ENCODE results near the gene GRM7.

- TF ChIP-seq, protein P1, sequence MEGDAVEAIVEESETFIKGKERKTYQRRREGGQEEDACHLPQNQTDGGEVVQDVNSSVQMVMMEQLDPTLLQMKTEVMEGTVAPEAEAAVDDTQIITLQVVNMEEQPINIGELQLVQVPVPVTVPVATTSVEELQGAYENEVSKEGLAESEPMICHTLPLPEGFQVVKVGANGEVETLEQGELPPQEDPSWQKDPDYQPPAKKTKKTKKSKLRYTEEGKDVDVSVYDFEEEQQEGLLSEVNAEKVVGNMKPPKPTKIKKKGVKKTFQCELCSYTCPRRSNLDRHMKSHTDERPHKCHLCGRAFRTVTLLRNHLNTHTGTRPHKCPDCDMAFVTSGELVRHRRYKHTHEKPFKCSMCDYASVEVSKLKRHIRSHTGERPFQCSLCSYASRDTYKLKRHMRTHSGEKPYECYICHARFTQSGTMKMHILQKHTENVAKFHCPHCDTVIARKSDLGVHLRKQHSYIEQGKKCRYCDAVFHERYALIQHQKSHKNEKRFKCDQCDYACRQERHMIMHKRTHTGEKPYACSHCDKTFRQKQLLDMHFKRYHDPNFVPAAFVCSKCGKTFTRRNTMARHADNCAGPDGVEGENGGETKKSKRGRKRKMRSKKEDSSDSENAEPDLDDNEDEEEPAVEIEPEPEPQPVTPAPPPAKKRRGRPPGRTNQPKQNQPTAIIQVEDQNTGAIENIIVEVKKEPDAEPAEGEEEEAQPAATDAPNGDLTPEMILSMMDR (IDR thresholded peaks at IDR 0.05 in 2 of 3, conservative IDR thresholded peaks at IDR 0.05 in 1 of 3; ENCODE audit: insufficient read depth in 2 of 3, low read depth in 1 of 3, low read length in 3 of 3), result no peak
- TF ChIP-seq CTCFL (IDR thresholded peaks at IDR 0.05; ENCODE audit: borderline replicate concordance, insufficient read depth, low read depth, low read length, poor library complexity, severe bottlenecking), result no peak
- TF ChIP-seq RAD51 (IDR thresholded peaks at IDR 0.05; ENCODE audit: borderline replicate concordance, low read depth), result no peak
- TF ChIP-seq EZH2 (IDR thresholded peaks at IDR 0.05; ENCODE audit: borderline replicate concordance, low read depth, low read length), result no peak
- TF ChIP-seq, protein P2, sequence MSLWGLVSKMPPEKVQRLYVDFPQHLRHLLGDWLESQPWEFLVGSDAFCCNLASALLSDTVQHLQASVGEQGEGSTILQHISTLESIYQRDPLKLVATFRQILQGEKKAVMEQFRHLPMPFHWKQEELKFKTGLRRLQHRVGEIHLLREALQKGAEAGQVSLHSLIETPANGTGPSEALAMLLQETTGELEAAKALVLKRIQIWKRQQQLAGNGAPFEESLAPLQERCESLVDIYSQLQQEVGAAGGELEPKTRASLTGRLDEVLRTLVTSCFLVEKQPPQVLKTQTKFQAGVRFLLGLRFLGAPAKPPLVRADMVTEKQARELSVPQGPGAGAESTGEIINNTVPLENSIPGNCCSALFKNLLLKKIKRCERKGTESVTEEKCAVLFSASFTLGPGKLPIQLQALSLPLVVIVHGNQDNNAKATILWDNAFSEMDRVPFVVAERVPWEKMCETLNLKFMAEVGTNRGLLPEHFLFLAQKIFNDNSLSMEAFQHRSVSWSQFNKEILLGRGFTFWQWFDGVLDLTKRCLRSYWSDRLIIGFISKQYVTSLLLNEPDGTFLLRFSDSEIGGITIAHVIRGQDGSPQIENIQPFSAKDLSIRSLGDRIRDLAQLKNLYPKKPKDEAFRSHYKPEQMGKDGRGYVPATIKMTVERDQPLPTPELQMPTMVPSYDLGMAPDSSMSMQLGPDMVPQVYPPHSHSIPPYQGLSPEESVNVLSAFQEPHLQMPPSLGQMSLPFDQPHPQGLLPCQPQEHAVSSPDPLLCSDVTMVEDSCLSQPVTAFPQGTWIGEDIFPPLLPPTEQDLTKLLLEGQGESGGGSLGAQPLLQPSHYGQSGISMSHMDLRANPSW (CRISPR knock-in tag; IDR thresholded peaks at IDR 0.05), result no peak
- TF ChIP-seq, protein P3, sequence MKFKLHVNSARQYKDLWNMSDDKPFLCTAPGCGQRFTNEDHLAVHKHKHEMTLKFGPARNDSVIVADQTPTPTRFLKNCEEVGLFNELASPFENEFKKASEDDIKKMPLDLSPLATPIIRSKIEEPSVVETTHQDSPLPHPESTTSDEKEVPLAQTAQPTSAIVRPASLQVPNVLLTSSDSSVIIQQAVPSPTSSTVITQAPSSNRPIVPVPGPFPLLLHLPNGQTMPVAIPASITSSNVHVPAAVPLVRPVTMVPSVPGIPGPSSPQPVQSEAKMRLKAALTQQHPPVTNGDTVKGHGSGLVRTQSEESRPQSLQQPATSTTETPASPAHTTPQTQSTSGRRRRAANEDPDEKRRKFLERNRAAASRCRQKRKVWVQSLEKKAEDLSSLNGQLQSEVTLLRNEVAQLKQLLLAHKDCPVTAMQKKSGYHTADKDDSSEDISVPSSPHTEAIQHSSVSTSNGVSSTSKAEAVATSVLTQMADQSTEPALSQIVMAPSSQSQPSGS (CRISPR knock-in tag; IDR thresholded peaks at IDR 0.05), result no peak
- TF ChIP-seq SMARCB1 (IDR thresholded peaks at IDR 0.05; ENCODE audit: insufficient read length, low read depth), result no peak
Observed at GRCh38 chr3:7621651-7622050, 760.7 kb downstream of the GRM7 start.

All from K562 (cell line).